KMS-11 (cell line): Measurements from ENCODE around the gene MYF5.

Source experiments
- H2AFZ ChIP-seq: fragments of 200-600 bp; sonication (generic); 2 replicates; pipeline ENCODE4 v1.6.1; 2016; ENCODE audit warnings: antibody characterized with exemption, mixed run types, low read depth
- H3K27ac ChIP-seq: fragments of 200-600 bp; sonication (generic); 2 replicates; pipeline ENCODE4 v1.6.1; 2016; ENCODE audit warnings: mild to moderate bottlenecking, mixed run types
- H3K27me3 ChIP-seq: fragments of 200-600 bp; sonication (generic); 2 replicates; pipeline ENCODE4 v1.6.1; 2017; ENCODE audit warnings: mild to moderate bottlenecking, low read depth, mixed run types, moderate library complexity; ENCODE audit not compliant: insufficient read depth
- H3K36me3 ChIP-seq: fragments of 200-600 bp; sonication (generic); 2 replicates; pipeline ENCODE4 v1.6.1; 2017; ENCODE audit warnings: mild to moderate bottlenecking, mixed run types; ENCODE audit not compliant: insufficient read depth
- H3K4me1 ChIP-seq: fragments of 200-600 bp; sonication (generic); 2 replicates; pipeline ENCODE4 v1.6.1; 2016; ENCODE audit warnings: mild to moderate bottlenecking, low read depth, mixed run types; ENCODE audit not compliant: poor library complexity, severe bottlenecking
- H3K4me2 ChIP-seq: fragments of 200-600 bp; sonication (generic); 2 replicates; pipeline ENCODE4 v1.7.0; 2016; ENCODE audit warnings: mild to moderate bottlenecking, mixed run types
- H3K4me3 ChIP-seq: fragments of 200-600 bp; sonication (generic); IDR thresholded peaks from 2 replicates; pipeline ENCODE4 v1.6.1; 2017; ENCODE audit warnings: low read depth, low read length, mixed read lengths; ENCODE audit not compliant: insufficient read depth
- H3K79me2 ChIP-seq: fragments of 200-600 bp; sonication (generic); 2 replicates; pipeline ENCODE4 v1.6.1; 2016; ENCODE audit warnings: low read depth, mixed run types; ENCODE audit not compliant: insufficient read depth
- H3K9ac ChIP-seq: fragments of 200-600 bp; sonication (generic); 2 replicates; pipeline ENCODE4 v1.6.1; 2016; ENCODE audit warnings: mild to moderate bottlenecking, mixed run types
- H4K20me1 ChIP-seq: fragments of 200-600 bp; sonication (generic); 2 replicates; pipeline ENCODE4 v1.6.1; 2016; ENCODE audit warnings: mild to moderate bottlenecking, mixed run types; ENCODE audit not compliant: insufficient read depth
- CTCF ChIP-seq: fragments of 200-600 bp; sonication (generic); conservative IDR thresholded peaks from 2 replicates; pipeline ENCODE4 v1.6.1; 2017; ENCODE audit warnings: low read depth, mild to moderate bottlenecking, antibody characterized with exemption, low read length, moderate library complexity, mixed read lengths

Gene MYF5

DNA sequence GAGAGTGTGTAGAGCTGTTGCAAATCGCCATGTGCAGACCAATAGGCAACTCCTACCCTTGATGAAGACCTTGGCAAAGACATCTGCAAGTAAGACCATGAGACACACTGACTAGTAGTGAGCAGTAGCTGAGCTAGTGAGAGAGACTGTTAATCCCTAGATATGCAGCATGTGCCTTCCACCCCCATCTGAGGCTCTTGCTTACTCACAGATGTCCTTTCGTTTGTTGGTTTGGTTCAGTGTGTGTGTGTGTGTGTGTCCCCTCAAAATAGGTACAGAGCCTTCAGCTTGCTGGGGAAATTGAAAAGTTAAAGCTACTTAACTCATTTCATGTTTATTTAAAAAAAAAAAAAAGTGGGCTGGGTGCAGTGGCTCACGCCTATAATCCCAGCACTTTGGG, 37.6 kb downstream of the MYF5 start:
- no peak overlapping the region for H2AFZ ChIP-seq
- no peaks in the 10 kb centered on the region for H3K4me1 ChIP-seq
- no peak for TF ChIP-seq CTCF

GRCh38 chr12:80756875-80757274, 40.2 kb downstream of the MYF5 start:
- no peak overlapping the region for H2AFZ ChIP-seq
- no peak overlapping the region for H3K4me2 ChIP-seq
- no peak overlapping the region for H3K9ac ChIP-seq
- H3K4me1 ChIP-seq, result no peaks in the 10 kb centered on the region
- H3K4me3 ChIP-seq, result no peak overlapping the region
- TF ChIP-seq CTCF, result no peak
- no peaks in the 10 kb centered on the region for H3K27me3 ChIP-seq
- no peaks in the 10 kb centered on the region for H4K20me1 ChIP-seq
- H3K36me3 ChIP-seq, result no peaks in the 10 kb centered on the region
- no peak overlapping the region for H3K27ac ChIP-seq
- H3K79me2 ChIP-seq, result no peaks in the 10 kb centered on the region

More for the DNA sequence above, 37.6 kb downstream of the MYF5 start:
- Histone ChIP-seq H3K27ac (no peak overlapping the region), H3K27me3 (no peaks in the 10 kb centered on the region), H3K4me3 (no peak overlapping the region), H3K79me2 (no peaks in the 10 kb centered on the region), H3K36me3 (no peaks in the 10 kb centered on the region), H3K9ac (no peak overlapping the region), H4K20me1 (no peaks in the 10 kb centered on the region), H3K4me2 (no peak overlapping the region)

- H3K4me2 ChIP-seq, result no peak overlapping the region
- no peak overlapping the region for H3K27ac ChIP-seq
- H4K20me1 ChIP-seq, result no peaks in the 10 kb centered on the region
- no peak overlapping the region for H2AFZ ChIP-seq
- no peak for TF ChIP-seq CTCF
- H3K4me1 ChIP-seq, result peaks cover 11% of the 10 kb centered on the region
- H3K4me3 ChIP-seq, result no peak overlapping the region
- H3K9ac ChIP-seq, result no peak overlapping the region
- no peaks in the 10 kb centered on the region for H3K27me3 ChIP-seq
- no peaks in the 10 kb centered on the region for H3K79me2 ChIP-seq
- H3K36me3 ChIP-seq, result no peaks in the 10 kb centered on the region
Observed at GRCh38 chr12:80761838-80762237, 45.1 kb downstream of the MYF5 start.

DNA sequence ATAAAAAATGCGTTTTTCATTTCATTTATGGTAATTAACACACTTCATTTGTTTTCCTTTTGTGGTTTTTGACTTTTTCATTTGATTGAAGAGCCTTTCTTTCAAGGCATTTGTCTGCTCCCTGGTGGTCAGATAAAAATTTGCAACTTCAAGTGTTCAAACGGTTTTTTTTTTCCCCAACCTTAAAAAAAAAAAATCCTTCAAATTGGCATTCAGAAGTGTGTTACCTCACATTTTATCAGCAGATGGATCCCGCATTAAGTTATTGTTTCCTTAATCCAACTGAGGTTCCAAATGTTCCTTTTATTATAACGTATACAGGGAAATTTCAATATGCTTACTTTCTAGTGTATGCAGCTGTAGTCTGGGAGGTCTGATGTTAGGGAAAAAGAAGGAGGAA, 47.2 kb downstream of the MYF5 start:
- no peak overlapping the region for H2AFZ ChIP-seq
- H3K4me1 ChIP-seq, result peaks cover 11% of the 10 kb centered on the region
- peak; percentile 96 for TF ChIP-seq CTCF
- no peaks in the 10 kb centered on the region for H3K27me3 ChIP-seq
- H3K9ac ChIP-seq, result no peak overlapping the region
- 0 out of 2 replicates have a peak overlapping the region, but pooled peaks have one; percentile 18 for H3K4me2 ChIP-seq
- H4K20me1 ChIP-seq, result no peaks in the 10 kb centered on the region
- no peaks in the 10 kb centered on the region for H3K79me2 ChIP-seq
- H3K27ac ChIP-seq, result no peak overlapping the region
- no peak overlapping the region for H3K4me3 ChIP-seq
- no peaks in the 10 kb centered on the region for H3K36me3 ChIP-seq
